Upper lobe of left lung (tissue), 6 donors: ENCODE data around the gene ADAM22. TPM values are rescaled to one million over a fixed set of nuclear protein-coding genes. Genes with fewer than 3 reads are reported as not detected.

Experiments
- ATAC-seq, 2 donors: fragments of 200-7000 bp; cut with Tn5 transposase; one replicate each; pipeline ENCODE4 v1.9.1; 2022; ENCODE audit warnings: mild to moderate bottlenecking in 2 of 2, moderate library complexity in 2 of 2; ENCODE audit not compliant: low FRiP score in 2 of 2
- DNase-seq, 2 donors: peaks; one replicate each; pipeline ENCODE4 v3.0.0-alpha.2; 2019 to 2020
- H3K27ac ChIP-seq, 4 donors: fragments of 200-600 bp; sonication (generic); one replicate each; pipeline ENCODE4 v1.5.1; 2016 to 2019
- H3K27me3 ChIP-seq, 4 donors: fragments of 200-600 bp; sonication (generic); one replicate each; pipeline ENCODE4 v1.5.1; 2017 to 2019
- H3K36me3 ChIP-seq, 4 donors: fragments of 200-600 bp; sonication (generic); one replicate each; pipeline ENCODE4 v1.5.1; 2016 to 2019
- H3K4me1 ChIP-seq, 4 donors: fragments of 200-600 bp; sonication (generic); one replicate each; pipeline ENCODE4 v1.5.1; 2018 to 2019
- H3K4me3 ChIP-seq, 4 donors: fragments of 200-600 bp; sonication (generic); one replicate each; pipeline ENCODE4 v1.5.1; 2017 to 2019; ENCODE audit warnings: mild to moderate bottlenecking in 2 of 4, moderate library complexity in 1 of 4
- H3K9me3 ChIP-seq, 4 donors: fragments of 200-600 bp; sonication (generic); one replicate each; pipeline ENCODE4 v1.5.1; 2018 to 2019
- CTCF ChIP-seq, 6 experiments: fragments of 450-650 bp in 4 of 6; fragments of 200-600 bp in 2 of 6; sonication (generic) in 2 of 6; IDR thresholded peaks; one replicate each; pipeline ENCODE4 v1.5.1; 2016 to 2019; ENCODE audit warnings: antibody characterized with exemption in 6 of 6
- EP300 ChIP-seq, 4 donors: sonication (generic); formaldehyde crosslinking; IDR thresholded peaks; one replicate each; pipeline ENCODE4 v1.5.1; 2017; ENCODE audit warnings: antibody characterized with exemption in 4 of 4, control low read depth in 2 of 4
- POLR2A ChIP-seq, 4 donors: fragments of 450-650 bp; IDR thresholded peaks; one replicate each; pipeline ENCODE4 v1.5.1; 2016 to 2017; ENCODE audit warnings: antibody characterized with exemption in 4 of 4, mild to moderate bottlenecking in 2 of 4
- POLR2AphosphoS5 ChIP-seq, 2 donors: sonication (generic); formaldehyde crosslinking; IDR thresholded peaks; one replicate each; pipeline ENCODE4 v1.5.1; 2017; ENCODE audit warnings: antibody characterized with exemption in 2 of 2
- WGBS, 2 donors: methylation state at CpG; one replicate each; pipeline ENCODE4 v1.1.5; 2017 to 2018; 5-methylcytosine and 5-hydroxymethylcytosine counted together
- total RNA-seq, 6 donors: library from RNA; depleted of rRNA in 4 of 6; stranded (reverse); fragments of >200 nt in 4 of 6; gene quantifications; one replicate each; pipeline versions ENCODE4 v1.1.0 to v1.2.1, GENCODE V29; 2016 to 2021
- donor health status: DM: no; HTN: no; CAD: no; lungs with moderate emphysema.
- donor health status: DM: no; HTN: yes; CAD: no; lungs with severe emphysema.

The ADAM22 gene
- total RNA-seq, 6 donors from 2014 or later = 0.69 to 3.2 (median 2.0) TPM

GRCh38 chr7:88003581-88003980, 69.5 kb downstream of the ADAM22 start:
- no peak for DNase-seq
- no peaks in the 10 kb centered on the region for H3K9me3 ChIP-seq
- TF ChIP-seq CTCF (IDR thresholded peaks at IDR 0.05) = no peak
- TF ChIP-seq POLR2A (IDR thresholded peaks at IDR 0.05) = no peak
- TF ChIP-seq EP300 (IDR thresholded peaks at IDR 0.05) = no peak
- no peak for TF ChIP-seq POLR2AphosphoS5 (IDR thresholded peaks at IDR 0.05)
- no peak overlapping the region for H3K4me3 ChIP-seq
- no peaks in the 10 kb centered on the region for H3K27me3 ChIP-seq
- 78 to 79% methylated on average over 3 of the region's 3 CpGs for WGBS, 2 donors
- H3K36me3 ChIP-seq = no peaks in the 10 kb centered on the region
- H3K27ac ChIP-seq = no peak overlapping the region
- ATAC-seq = no peak
- no peaks in the 10 kb centered on the region for H3K4me1 ChIP-seq

GRCh38 chr7:88005191-88005590, 71.1 kb downstream of the ADAM22 start:
- no peak for TF ChIP-seq POLR2AphosphoS5 (IDR thresholded peaks at IDR 0.05)
- no peak for TF ChIP-seq POLR2A (IDR thresholded peaks at IDR 0.05)
- no peak for TF ChIP-seq EP300 (IDR thresholded peaks at IDR 0.05)
- TF ChIP-seq CTCF (IDR thresholded peaks at IDR 0.05) = no peak

GRCh38 chr7:88009651-88010050, 75.6 kb downstream of the ADAM22 start:
- no peak for DNase-seq
- Histone ChIP-seq H3K27me3 (no peaks in the 10 kb centered on the region), H3K9me3 (no peaks in the 10 kb centered on the region), H3K4me1 (no peaks in the 10 kb centered on the region), H3K4me3 (no peak overlapping the region), H3K36me3 (no peaks in the 10 kb centered on the region), H3K27ac (no peak overlapping the region)
- TF ChIP-seq CTCF (IDR thresholded peaks at IDR 0.05) (no peak), EP300 (IDR thresholded peaks at IDR 0.05) (no peak)
- no peak for ATAC-seq
- WGBS, 2 donors = 69 to 83% methylated on average over 3 of the region's 3 CpGs

More at GRCh38 chr7:88005191-88005590, 71.1 kb downstream of the ADAM22 start:
- ATAC-seq (no peak), DNase-seq (no peak)
- Histone ChIP-seq H3K27ac (no peak overlapping the region), H3K27me3 (no peaks in the 10 kb centered on the region), H3K4me3 (no peak overlapping the region), H3K4me1 (no peaks in the 10 kb centered on the region), H3K9me3 (no peaks in the 10 kb centered on the region), H3K36me3 (no peaks in the 10 kb centered on the region)

- ATAC-seq (no peak), DNase-seq (no peak)
- no peak overlapping the region for H3K27ac ChIP-seq
- no peaks in the 10 kb centered on the region for H3K4me1 ChIP-seq
- no peaks in the 10 kb centered on the region for H3K9me3 ChIP-seq
- no peak for TF ChIP-seq POLR2AphosphoS5 (IDR thresholded peaks at IDR 0.05)
- TF ChIP-seq EP300 (IDR thresholded peaks at IDR 0.05) = no peak
- no peak for TF ChIP-seq POLR2A (IDR thresholded peaks at IDR 0.05)
- no peak for TF ChIP-seq CTCF (IDR thresholded peaks at IDR 0.05)
- no peaks in the 10 kb centered on the region for H3K27me3 ChIP-seq
- no peak overlapping the region for H3K4me3 ChIP-seq
- H3K36me3 ChIP-seq = no peaks in the 10 kb centered on the region
Measured at GRCh38 chr7:88012086-88012485, 78.0 kb downstream of the ADAM22 start.

- DNase-seq (no peak), ATAC-seq (no peak)
- H3K36me3 ChIP-seq = no peaks in the 10 kb centered on the region
- TF ChIP-seq EP300 (IDR thresholded peaks at IDR 0.05) (no peak), POLR2AphosphoS5 (IDR thresholded peaks at IDR 0.05) (no peak), POLR2A (IDR thresholded peaks at IDR 0.05) (no peak), CTCF (IDR thresholded peaks at IDR 0.05) (no peak)
- H3K27ac ChIP-seq = no peak overlapping the region
- H3K4me1 ChIP-seq = no peaks in the 10 kb centered on the region
- H3K4me3 ChIP-seq = no peak overlapping the region
- WGBS, 2 donors = 95 to 96% methylated on average over 3 of the region's 3 CpGs
- H3K9me3 ChIP-seq = no peaks in the 10 kb centered on the region
- no peaks in the 10 kb centered on the region for H3K27me3 ChIP-seq
Measured at GRCh38 chr7:88013981-88014380, 79.9 kb downstream of the ADAM22 start.
